ENCODE data around the gene CD276. TPM values are rescaled to one million over a fixed set of nuclear protein-coding genes. Genes with fewer than 3 reads are reported as not detected.

CD276 gene
- total RNA-seq, 2 experiments from 2014 or later = 1.6 to 2.1 TPM

DNA sequence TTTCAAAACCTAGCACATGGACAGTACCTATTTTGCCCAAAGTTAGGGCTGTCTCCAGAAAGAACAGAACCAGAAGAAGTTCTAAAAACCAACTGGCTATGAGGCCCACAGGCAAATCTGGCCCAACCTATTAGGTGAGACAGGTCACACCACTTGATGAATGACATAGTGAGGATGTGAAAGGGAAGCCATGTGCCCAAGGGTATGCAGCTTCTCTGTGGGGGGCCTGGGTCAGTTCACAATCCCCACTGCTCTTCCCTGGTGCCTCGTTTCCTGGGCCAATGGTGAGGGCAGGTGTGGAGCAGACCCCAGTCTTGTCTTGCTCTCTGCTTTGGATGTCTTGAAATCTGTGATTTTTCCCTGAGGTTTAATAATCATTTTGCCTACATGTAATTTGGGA is 60.1 kb downstream of the CD276 start:
- Mint-ChIP-seq H3K27ac (no peak overlapping the region), H3K27me3 (peaks cover 21% of the 10 kb centered on the region), H3K36me3 (no peaks in the 10 kb centered on the region), H3K9me3 (no peaks in the 10 kb centered on the region), H3K4me3 (no peak overlapping the region), H3K4me1 (no peaks in the 10 kb centered on the region)
- DNase-seq = no peak

DNA sequence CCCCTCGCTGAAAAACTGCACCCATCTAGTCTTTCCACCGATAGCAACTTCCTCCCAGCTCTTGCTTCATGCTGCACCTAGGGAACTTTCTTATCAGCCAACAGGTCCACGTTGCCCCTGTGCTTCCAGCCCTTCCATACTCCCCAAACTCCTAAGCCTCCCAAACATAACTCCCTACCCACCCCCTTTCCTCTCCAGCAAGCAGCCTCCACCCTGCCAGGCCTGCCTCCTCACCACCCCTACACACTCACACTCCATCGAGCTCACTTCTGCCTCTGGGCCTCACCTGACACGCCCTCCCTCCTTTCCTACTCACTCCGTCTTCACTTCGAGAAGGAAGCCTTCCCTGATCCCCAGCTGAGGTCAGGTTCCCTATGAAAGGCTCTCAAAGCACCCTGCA is 60.9 kb downstream of the CD276 start:
- Mint-ChIP-seq H3K27me3 (peaks cover 25% of the 10 kb centered on the region), H3K36me3 (no peaks in the 10 kb centered on the region), H3K4me1 (no peaks in the 10 kb centered on the region), H3K27ac (no peak overlapping the region), H3K9me3 (no peaks in the 10 kb centered on the region), H3K4me3 (no peak overlapping the region)
- DNase-seq = no peak

DNA sequence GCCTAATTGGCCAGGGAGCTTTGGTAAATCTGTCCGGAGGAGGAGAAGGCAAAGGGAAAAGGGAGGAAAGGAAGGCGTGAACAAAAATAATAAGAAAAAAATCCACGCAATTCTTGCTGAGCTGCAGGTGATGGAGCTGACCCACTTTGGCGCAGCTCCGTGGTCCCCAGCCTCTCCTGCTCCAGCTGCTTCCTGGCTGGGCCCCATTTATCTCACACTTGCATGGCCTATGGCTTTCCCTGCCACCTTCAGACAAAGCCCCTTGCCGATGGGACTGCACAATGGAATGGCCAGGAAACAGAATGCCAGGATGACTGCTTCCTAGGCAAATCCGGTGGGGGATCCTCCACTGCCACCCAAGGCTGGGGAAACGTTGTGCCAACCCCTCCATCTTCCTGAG is 62.1 kb downstream of the CD276 start:
- H3K36me3 Mint-ChIP-seq = no peaks in the 10 kb centered on the region
- H3K27ac Mint-ChIP-seq = no peak overlapping the region
- DNase-seq = no peak
- no peak overlapping the region for H3K4me3 Mint-ChIP-seq
- no peaks in the 10 kb centered on the region for H3K9me3 Mint-ChIP-seq
- no peaks in the 10 kb centered on the region for H3K4me1 Mint-ChIP-seq
- peaks cover 35% of the 10 kb centered on the region for H3K27me3 Mint-ChIP-seq

DNA sequence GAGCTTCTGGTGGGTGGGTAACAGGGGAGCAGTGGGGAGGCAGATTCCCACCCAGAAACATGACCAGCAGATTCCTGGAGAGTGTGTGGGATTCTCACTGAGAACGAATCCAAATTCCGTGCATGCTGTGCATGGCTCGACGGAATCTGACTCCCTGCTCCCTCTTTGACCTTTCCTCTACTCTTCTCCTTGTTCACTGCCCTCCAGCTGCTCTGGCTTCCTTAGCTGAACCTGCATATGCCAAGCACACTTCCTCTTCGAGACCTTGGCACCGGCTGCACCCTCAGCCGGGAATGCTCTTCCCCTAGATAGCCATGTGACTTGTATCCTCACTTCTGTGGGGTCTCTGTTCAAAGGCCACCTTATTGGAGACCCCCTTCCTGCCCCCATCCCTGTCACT is 62.7 kb downstream of the CD276 start:
- Mint-ChIP-seq H3K4me3 (no peak overlapping the region), H3K9me3 (no peaks in the 10 kb centered on the region), H3K4me1 (peaks cover 2% of the 10 kb centered on the region), H3K27ac (no peak overlapping the region), H3K27me3 (peaks cover 39% of the 10 kb centered on the region), H3K36me3 (no peaks in the 10 kb centered on the region)
- no peak for DNase-seq

DNA sequence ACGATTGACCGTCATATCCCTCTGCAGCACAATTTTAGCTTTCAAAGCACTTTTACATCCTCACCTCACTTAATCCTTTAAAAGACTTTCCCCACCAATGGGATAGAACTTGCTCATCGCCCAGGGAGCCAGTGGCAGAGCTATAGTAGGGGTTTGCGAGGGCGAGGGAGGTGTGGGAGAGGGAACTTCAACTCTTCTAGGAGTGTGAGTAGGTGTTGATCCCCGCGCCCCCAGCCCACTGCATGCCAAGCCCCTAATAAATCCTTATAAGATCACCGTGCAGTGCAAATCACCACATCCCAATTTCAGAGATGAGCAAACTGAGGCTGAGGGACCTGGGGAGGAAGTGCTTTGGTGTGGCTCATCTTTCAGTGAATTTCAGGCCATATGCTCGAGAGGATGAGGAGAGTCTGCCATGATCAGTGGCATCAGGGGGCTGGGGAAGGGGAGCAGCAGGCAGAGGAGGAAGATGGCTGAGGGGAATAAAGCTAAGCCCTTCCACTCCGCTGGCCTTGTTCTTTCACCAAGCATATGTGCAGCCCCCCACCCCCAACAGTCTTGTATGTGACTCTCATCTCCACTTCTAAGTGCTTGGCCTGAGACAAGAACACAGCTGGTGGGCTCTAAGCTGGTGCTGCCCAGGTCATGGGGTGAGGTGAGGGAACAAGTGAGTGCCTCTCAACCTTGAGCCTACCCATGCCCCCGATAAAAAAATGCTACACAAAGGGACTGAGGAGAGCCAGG is 63.8 kb downstream of the CD276 start:
- Mint-ChIP-seq H3K4me3 (no peak overlapping the region), H3K36me3 (no peaks in the 10 kb centered on the region), H3K27me3 (peaks cover 39% of the 10 kb centered on the region), H3K4me1 (peaks cover 2% of the 10 kb centered on the region), H3K27ac (no peak overlapping the region), H3K9me3 (no peaks in the 10 kb centered on the region)
- no peak for DNase-seq

DNA sequence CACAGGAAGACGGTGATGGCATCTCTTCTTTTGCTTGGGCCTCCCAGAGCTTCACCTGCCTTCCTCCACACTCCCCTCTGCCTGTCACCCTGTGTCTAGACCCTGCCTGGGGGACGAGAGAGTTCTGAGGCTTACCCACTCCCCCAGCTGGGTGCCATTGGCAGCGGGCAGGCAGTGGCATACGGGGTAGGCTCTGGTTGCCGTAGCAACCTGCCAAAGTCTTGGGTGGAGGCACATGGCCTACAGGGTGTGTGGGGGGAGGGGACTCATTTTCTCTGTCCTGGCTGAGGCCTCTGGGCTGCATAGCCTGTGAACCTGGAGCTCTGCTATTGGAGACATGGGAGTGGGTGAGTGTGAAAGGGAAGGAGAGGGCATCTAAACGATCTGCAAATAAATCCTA is 64.5 kb downstream of the CD276 start:
- H3K4me3 Mint-ChIP-seq = no peak overlapping the region
- no peaks in the 10 kb centered on the region for H3K36me3 Mint-ChIP-seq
- H3K9me3 Mint-ChIP-seq = no peaks in the 10 kb centered on the region
- H3K4me1 Mint-ChIP-seq = peaks cover 2% of the 10 kb centered on the region
- H3K27me3 Mint-ChIP-seq = peaks cover 43% of the 10 kb centered on the region
- H3K27ac Mint-ChIP-seq = no peak overlapping the region
- no peak for DNase-seq

DNA sequence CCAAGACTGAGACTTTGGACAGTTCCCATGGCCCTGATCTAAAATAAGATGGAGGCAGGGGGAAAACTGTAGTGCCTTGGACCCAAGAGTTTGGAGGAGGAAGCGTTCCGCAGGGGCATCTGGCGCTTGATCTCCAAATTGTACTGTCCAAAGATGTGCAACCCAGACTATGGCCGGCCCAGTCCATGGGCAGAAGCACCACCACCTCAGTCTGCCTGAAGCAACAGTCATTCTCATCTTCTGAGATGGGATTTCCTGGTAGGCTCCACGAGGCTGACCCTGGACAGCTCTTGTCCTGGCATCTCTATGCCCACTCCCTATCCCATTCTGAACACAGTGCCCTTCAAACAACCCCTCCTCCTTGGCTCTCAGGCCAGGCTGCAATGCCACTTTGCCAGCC is 65.3 kb downstream of the CD276 start:
- no peaks in the 10 kb centered on the region for H3K36me3 Mint-ChIP-seq
- peaks cover 2% of the 10 kb centered on the region for H3K4me1 Mint-ChIP-seq
- DNase-seq = no peak
- no peak overlapping the region for H3K27ac Mint-ChIP-seq
- H3K4me3 Mint-ChIP-seq = no peak overlapping the region
- no peaks in the 10 kb centered on the region for H3K9me3 Mint-ChIP-seq
- H3K27me3 Mint-ChIP-seq = peaks cover 51% of the 10 kb centered on the region

DNA sequence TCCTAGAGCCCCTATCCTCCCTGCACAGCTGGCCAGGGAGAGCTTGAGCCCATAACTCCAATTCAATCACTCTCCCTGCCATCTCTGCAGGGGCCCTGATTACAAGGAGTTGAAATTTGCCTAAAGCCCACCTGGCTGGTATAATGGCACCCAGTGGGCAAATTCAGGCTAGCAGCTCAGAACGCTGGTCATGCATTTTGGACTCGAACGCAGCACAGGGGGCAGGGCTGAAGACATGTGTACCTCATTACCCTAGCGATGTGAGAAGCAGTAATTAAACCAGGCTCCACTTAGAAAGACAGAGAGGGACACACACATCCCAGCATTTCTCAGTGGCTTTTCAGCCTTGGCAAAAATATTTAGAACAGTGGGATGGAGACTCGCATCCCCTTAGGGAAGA is 65.8 kb downstream of the CD276 start:
- no peak overlapping the region for H3K4me3 Mint-ChIP-seq
- H3K9me3 Mint-ChIP-seq = no peaks in the 10 kb centered on the region
- peaks cover 55% of the 10 kb centered on the region for H3K27me3 Mint-ChIP-seq
- H3K36me3 Mint-ChIP-seq = no peaks in the 10 kb centered on the region
- H3K4me1 Mint-ChIP-seq = peaks cover 2% of the 10 kb centered on the region
- DNase-seq = no peak
- H3K27ac Mint-ChIP-seq = no peak overlapping the region

DNA sequence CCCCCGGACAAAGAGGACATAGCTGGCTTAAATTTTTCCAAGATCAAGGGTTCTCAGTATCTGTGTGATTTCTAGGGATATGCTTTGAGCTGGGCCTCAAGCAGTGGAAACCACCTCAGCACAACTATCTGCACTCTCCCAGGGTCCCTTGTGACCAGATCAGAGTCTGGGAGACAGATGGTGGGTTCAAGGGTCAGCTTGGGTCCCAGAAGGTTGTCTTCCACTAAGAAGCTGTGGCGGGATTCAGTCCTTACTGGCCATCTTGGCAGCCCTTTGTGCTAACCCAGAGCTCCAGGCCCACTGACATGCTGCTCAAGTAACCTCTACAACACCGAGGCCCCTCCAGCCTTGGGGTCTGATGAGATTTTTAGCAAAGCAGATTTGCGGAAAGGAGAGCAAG is 66.3 kb downstream of the CD276 start:
- no peak for DNase-seq
- Mint-ChIP-seq H3K27ac (no peak overlapping the region), H3K4me3 (no peak overlapping the region), H3K9me3 (no peaks in the 10 kb centered on the region), H3K4me1 (peaks cover 2% of the 10 kb centered on the region), H3K36me3 (no peaks in the 10 kb centered on the region), H3K27me3 (peaks cover 59% of the 10 kb centered on the region)

DNA sequence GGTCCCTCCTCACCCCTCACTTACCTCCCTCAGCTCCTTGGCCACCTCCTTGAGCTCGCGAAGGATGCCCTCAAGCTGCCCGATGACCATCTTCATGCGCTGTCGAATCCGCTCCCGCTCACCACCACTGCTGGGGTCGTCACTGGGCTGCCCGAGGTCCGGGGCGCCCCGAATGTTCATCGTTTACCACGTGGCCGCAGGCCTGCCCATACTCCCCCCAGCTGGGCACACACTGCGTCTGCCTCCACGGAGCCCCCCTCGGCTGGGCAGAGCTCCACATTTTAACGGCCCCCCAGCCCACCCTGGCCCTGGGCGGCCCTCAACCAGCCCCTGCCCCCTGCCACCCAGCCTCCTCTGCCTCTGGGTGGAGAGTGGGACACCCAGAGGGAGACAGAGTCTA is 66.8 kb downstream of the CD276 start:
- H3K4me3 Mint-ChIP-seq = no peak overlapping the region
- DNase-seq = no peak
- H3K27ac Mint-ChIP-seq = no peak overlapping the region
- H3K9me3 Mint-ChIP-seq = no peaks in the 10 kb centered on the region
- no peaks in the 10 kb centered on the region for H3K36me3 Mint-ChIP-seq
- H3K4me1 Mint-ChIP-seq = peaks cover 2% of the 10 kb centered on the region
- H3K27me3 Mint-ChIP-seq = peaks cover 64% of the 10 kb centered on the region

DNA sequence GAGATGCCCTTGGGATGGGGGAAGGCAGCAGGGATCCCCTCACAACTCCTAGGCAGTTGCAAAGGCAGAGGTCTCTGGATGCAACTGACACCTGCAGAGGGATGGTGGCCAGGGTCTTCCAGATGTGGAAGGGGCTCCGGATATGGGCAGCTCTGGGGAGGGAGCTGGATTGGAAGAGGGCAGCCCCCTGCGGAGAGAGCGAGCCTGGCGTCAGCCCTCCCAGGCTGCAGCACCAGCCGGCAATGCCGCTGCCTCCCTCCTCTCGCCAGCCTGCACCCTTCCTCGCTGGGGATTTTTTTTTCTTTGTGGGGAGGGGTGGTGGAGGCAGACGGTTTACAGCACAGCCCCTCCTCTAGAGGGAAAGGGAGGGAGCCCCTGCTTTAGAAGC is 67.3 kb downstream of the CD276 start:
- peaks cover 2% of the 10 kb centered on the region for H3K4me1 Mint-ChIP-seq
- H3K27me3 Mint-ChIP-seq = peaks cover 64% of the 10 kb centered on the region
- no peak for DNase-seq
- H3K36me3 Mint-ChIP-seq = no peaks in the 10 kb centered on the region
- no peak overlapping the region for H3K4me3 Mint-ChIP-seq
- no peak overlapping the region for H3K27ac Mint-ChIP-seq
- no peaks in the 10 kb centered on the region for H3K9me3 Mint-ChIP-seq

DNA sequence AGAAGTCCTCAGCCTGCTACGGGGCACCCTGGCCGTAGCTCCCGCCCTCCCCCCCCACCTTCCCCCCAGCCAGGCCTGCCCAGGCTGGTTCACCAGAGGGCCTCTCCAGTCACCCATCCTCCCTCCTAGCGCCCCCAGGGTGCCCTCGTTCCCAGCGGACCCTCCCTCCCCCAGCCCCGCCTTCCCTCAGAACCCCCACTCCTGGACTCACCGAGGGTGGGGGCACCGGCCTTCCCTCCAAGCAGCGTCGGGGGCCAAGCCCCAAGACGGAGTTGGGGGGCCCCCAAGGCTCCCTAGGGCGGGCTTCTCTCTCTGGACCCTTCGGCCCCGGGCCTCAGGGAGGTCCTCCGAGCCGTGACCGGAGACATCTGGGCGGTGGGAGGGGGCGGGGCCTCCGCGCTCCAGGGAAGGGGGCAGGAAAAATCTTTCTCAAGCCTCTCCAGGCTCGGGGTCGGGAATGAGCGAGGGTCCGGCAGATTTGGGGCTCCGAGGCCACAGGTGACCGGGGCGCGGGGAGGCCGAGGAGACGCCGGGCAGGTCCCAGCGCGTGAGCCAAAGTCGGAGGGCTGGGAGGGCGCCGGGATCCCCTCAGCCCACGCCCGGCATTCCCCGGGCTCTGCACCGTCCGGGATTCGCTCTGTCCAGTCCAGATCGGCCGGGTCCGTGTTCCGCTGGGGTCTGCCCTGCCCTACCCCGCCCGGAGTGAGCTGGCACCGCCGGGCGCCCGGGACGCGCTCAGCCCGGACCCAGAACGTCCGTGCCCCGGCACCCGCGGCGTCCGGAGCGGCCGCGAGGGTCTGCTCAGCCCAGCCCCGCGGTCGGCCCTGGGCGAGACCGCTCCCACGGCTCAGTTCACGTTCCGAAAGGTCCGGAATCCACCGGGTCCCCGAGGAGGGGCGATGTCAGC is 68.0 kb downstream of the CD276 start:
- DNase-seq = no peak
- no peak overlapping the region for H3K27ac Mint-ChIP-seq
- peaks cover 2% of the 10 kb centered on the region for H3K4me1 Mint-ChIP-seq
- H3K36me3 Mint-ChIP-seq = no peaks in the 10 kb centered on the region
- H3K27me3 Mint-ChIP-seq = peaks cover 59% of the 10 kb centered on the region
- no peaks in the 10 kb centered on the region for H3K9me3 Mint-ChIP-seq
- no peak overlapping the region for H3K4me3 Mint-ChIP-seq

DNA sequence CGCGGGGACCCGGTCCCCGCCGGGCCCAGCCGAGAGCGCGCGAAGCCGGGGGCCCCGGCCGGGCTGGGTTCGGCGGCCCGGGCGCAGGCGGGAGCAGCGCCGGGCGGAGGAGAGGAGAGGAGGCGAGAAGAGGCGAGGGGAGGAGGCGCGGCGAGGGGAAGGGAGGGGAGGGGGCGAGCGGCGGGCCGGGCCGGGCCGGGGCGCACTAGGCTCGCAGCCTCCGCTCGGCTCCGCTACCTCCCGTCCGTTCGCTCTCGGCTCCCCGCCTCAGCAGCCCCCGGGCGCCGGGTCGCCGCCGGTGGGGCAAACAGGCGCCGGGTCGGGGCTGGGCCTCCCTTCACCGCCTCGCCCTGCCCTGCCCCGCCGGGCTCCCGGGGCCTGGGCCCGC is 68.6 kb downstream of the CD276 start:
- Mint-ChIP-seq H3K27ac (no peak overlapping the region), H3K36me3 (no peaks in the 10 kb centered on the region), H3K4me1 (peaks cover 2% of the 10 kb centered on the region), H3K4me3 (no peak overlapping the region), H3K27me3 (peaks cover 53% of the 10 kb centered on the region), H3K9me3 (no peaks in the 10 kb centered on the region)
- DNase-seq = peak; percentile 6

DNA sequence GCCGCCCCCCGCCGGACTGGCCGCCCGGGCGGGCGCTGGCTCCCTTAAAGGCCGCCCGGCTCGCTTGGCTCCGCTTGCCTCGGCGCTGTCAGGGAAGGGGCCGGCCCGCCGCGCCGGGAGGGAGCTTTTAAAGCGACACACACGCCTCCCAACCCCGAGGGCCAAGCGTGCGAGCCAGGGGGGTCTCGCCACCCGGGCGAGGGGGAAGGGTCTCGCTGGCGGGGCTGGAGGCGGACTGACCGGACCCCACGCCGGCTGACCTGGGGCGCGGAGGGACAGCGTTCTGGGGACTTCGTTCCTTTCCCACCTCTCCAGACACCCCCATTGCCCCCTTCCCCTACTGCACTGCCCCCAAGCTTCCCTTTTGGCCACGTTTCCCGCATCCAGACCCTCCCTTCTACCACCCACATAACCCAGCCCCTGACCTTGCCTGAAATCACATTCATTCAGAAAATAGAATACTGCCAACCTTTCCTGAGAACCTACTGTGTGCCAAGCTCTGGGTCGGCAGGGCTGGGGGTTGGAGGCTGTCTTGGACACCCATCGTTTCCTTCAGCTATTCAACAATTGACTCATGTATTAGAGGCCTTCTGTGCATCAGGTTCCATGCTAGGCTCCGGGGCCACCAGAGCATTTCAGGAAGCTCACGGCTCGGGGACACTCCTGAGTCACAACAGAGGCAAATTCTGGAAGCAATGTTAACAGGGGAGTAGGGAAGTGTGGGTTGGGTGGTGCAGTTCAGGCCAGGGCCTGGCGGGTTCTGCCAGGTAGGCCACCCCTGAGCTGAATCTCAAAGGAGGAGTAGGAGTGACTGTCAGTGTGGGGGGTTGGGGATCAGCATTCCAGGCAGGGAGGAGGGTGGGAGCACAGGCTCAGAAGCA is 69.3 kb downstream of the CD276 start, which contains the start of gene INSYN1:
TSS of gene INSYN1 (minus strand) at position 102 of the 881 bp plus-strand sequence. CDS start 2,221 bp downstream, outside the sequence.
- Mint-ChIP-seq H3K9me3 (no peaks in the 10 kb centered on the region), H3K27me3 (peaks cover 50% of the 10 kb centered on the region)

DNA sequence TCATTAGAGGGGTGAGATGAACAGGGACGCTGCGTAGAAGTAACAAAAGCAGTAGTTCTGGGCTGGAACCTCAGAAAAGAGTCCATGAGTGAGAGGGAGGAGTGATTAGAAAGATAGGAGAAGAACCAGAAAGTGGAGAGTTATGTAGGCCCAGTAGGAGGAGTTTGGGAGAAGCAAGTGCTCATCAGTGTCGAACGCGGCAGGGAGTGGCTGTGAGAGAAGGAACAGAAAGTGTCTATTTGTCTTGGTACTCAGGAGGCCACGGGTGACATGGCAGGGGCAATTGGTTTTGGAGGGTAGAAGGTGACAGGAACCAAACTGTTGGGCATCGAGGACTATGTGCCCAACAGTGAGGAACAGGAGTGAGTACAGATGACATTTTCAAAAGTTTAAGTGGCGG is 70.3 kb downstream of the CD276 start:
- DNase-seq = no peak
- H3K9me3 Mint-ChIP-seq = no peaks in the 10 kb centered on the region
- no peak overlapping the region for H3K4me3 Mint-ChIP-seq
- H3K27ac Mint-ChIP-seq = no peak overlapping the region
- H3K4me1 Mint-ChIP-seq = peaks cover 2% of the 10 kb centered on the region
- peaks cover 50% of the 10 kb centered on the region for H3K27me3 Mint-ChIP-seq
- H3K36me3 Mint-ChIP-seq = no peaks in the 10 kb centered on the region

More for the DNA sequence above, 69.3 kb downstream of the CD276 start, which contains the start of gene INSYN1:
- Mint-ChIP-seq H3K36me3 (no peaks in the 10 kb centered on the region), H3K4me3 (no peak within 1 kb of the TSS), H3K27ac (no peak within 1 kb of the TSS), H3K4me1 (peaks cover 2% of the 10 kb centered on the region)
- DNase-seq = no peak

Data from activated naive CD8-positive, alpha-beta T cell treated with anti-CD3 and anti-CD28 coated beads for 36 hours (primary cell).